Nephron (organoid): ENCODE measurements around the gene MAP3K15.

ENCODE experiments used
- H3K27ac Mint-ChIP-seq, 3 experiments: 2 replicates each; pipeline ENCODE4 v1.8.0; 2020; ENCODE audit warnings: mixed read lengths in 3 of 3, mild to moderate bottlenecking in 2 of 3, moderate library complexity in 1 of 3
- H3K27me3 Mint-ChIP-seq: 2 replicates; pipeline ENCODE4 v1.8.0; 2021; ENCODE audit warnings: low read depth, mild to moderate bottlenecking, moderate library complexity, mixed read lengths
- H3K36me3 Mint-ChIP-seq: 2 replicates; pipeline ENCODE4 v1.8.0; 2020; ENCODE audit warnings: low read depth, mixed read lengths
- H3K4me1 Mint-ChIP-seq: 2 replicates; pipeline ENCODE4 v1.8.0; 2020; ENCODE audit warnings: mixed read lengths
- H3K4me3 Mint-ChIP-seq, 3 experiments: 2 replicates each; pipeline ENCODE4 v1.8.0; 2020; ENCODE audit warnings: mild to moderate bottlenecking in 3 of 3, mixed read lengths in 3 of 3, moderate library complexity in 2 of 3
- H3K9me3 Mint-ChIP-seq: 2 replicates; pipeline ENCODE4 v1.8.0; 2020; ENCODE audit warnings: mixed read lengths
- CTCF ChIP-seq, 3 experiments: fragments of 200-600 bp; sonication (generic); IDR thresholded peaks; one replicate each; pipeline ENCODE4 v1.5.0; 2021; ENCODE audit warnings: antibody characterized with exemption in 3 of 3; ENCODE audit not compliant: unreplicated experiment in 3 of 3

Gene MAP3K15

DNA sequence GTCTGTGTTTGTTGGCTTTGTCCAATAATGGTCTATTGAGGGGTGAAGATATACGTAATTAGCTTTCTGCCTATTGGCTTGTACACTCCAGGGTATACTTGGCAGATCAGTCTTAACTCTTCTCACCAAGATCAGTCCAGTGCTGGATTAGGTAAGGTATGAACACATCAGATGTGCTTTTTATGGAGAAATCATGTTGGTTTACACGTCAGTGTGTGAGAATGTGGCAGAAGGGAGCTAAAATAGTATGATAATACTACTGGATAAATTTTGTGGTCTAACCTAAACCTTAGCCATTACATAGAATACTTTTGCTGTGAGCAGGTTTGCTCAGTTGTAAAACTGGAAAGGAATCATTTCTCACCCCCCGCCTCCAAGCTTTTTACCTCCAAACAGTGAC is 167.4 kb downstream of the MAP3K15 start:
- Mint-ChIP-seq H3K4me3 (peak overlapping the region in 2 of 3 experiments; percentile 24 to 29), H3K27me3 (no peaks in the 10 kb centered on the region), H3K27ac (no peak overlapping the region), H3K4me1 (peaks cover 10% of the 10 kb centered on the region), H3K36me3 (peaks cover 26% of the 10 kb centered on the region), H3K9me3 (peaks cover 4% of the 10 kb centered on the region)
- TF ChIP-seq CTCF (IDR thresholded peaks at IDR 0.05; ENCODE audit: unreplicated experiment in 3 of 3) = no peak

DNA sequence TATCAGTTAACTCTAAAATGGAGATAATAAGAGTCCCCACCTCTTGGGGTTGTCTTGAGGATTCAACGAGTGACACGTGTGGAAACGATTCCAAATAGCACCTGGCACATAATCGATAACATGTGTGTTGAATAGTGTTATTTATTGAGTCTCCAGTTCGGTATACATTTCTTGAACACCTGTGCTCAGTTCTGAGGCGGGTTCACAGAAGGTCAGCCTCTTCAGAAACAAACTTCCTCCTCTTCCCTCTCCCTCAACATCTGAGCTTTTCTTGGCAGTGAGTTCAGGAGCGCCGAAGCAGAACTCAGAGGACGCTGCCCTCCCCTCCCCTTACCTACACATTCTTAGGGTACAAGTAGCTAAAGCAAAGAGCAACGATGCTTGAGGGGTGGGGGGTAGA is 170.6 kb downstream of the MAP3K15 start:
- peak overlapping the region; percentile 90 to 93 (median 92) for H3K4me3 Mint-ChIP-seq
- peaks cover 13% of the 10 kb centered on the region for H3K9me3 Mint-ChIP-seq

GRCh38 chrX:19343535-19344408 is 171.5 kb downstream of the MAP3K15 start, which contains the start of gene PDHA1:
Gene PDHA1 (plus strand): TSS chrX:19343927. CDS start chrX:19344038, 111 bp downstream.
- Mint-ChIP-seq H3K27me3 (no peaks in the 10 kb centered on the region), H3K4me3 (peak within 1 kb of the TSS; percentile 90 to 93 (median 92)), H3K36me3 (peaks cover 3% of the 10 kb centered on the region), H3K27ac (peak within 1 kb of the TSS; percentile 90 to 96 (median 95)), H3K4me1 (peaks cover 20% of the 10 kb centered on the region), H3K9me3 (peaks cover 17% of the 10 kb centered on the region)
- no peak for TF ChIP-seq CTCF (IDR thresholded peaks at IDR 0.05; ENCODE audit: unreplicated experiment in 3 of 3)

More for the DNA sequence above, 170.6 kb downstream of the MAP3K15 start:
- H3K36me3 Mint-ChIP-seq = peaks cover 9% of the 10 kb centered on the region
- peaks cover 20% of the 10 kb centered on the region for H3K4me1 Mint-ChIP-seq
- H3K27ac Mint-ChIP-seq = peak overlapping the region in 1 of 3 experiments; percentile 46
- H3K27me3 Mint-ChIP-seq = no peaks in the 10 kb centered on the region
- no peak for TF ChIP-seq CTCF (IDR thresholded peaks at IDR 0.05; ENCODE audit: unreplicated experiment in 3 of 3)

GRCh38 chrX:19343085-19343534 is 172.2 kb downstream of the MAP3K15 start:
- peak overlapping the region; percentile 90 to 93 (median 92) for H3K4me3 Mint-ChIP-seq
- no peaks in the 10 kb centered on the region for H3K27me3 Mint-ChIP-seq
- TF ChIP-seq CTCF (IDR thresholded peaks at IDR 0.05; ENCODE audit: unreplicated experiment in 3 of 3) = no peak
- peaks cover 20% of the 10 kb centered on the region for H3K4me1 Mint-ChIP-seq
- peak overlapping the region; percentile 90 to 96 (median 95) for H3K27ac Mint-ChIP-seq
- peaks cover 17% of the 10 kb centered on the region for H3K9me3 Mint-ChIP-seq
- peaks cover 3% of the 10 kb centered on the region for H3K36me3 Mint-ChIP-seq

- Mint-ChIP-seq H3K36me3 (peaks cover 3% of the 10 kb centered on the region), H3K4me1 (peaks cover 20% of the 10 kb centered on the region), H3K27me3 (no peaks in the 10 kb centered on the region), H3K4me3 (peak overlapping the region; percentile 90 to 93 (median 92)), H3K27ac (peak overlapping the region; percentile 90 to 96 (median 95)), H3K9me3 (peaks cover 17% of the 10 kb centered on the region)
- no peak for TF ChIP-seq CTCF (IDR thresholded peaks at IDR 0.05; ENCODE audit: unreplicated experiment in 3 of 3)
Measured at GRCh38 chrX:19342331-19342906, 172.9 kb downstream of the MAP3K15 start.
